ENCODE results near the gene RERE. TPM values are rescaled to one million over a fixed set of nuclear protein-coding genes. Genes with fewer than 3 reads are reported as not detected.

Gene RERE
- total RNA-seq, 1 experiment from 2014 or later: 40.6 TPM

GRCh38 chr1:8486047-8486446, 331.4 kb downstream of the RERE start:
- no TSS peak for BruUV-seq (replicated peaks)
- intact Hi-C loops (cut with micrococcal nuclease): no loop called here
- Histone ChIP-seq H3K4me2 (ENCODE audit: low read length) (no peak overlapping the region), H3K9me2 (ENCODE audit: insufficient read depth) (no peaks in the 10 kb centered on the region), H3K4me3 (replicated peaks in 1 of 2; ENCODE audit: low read depth in 1 of 2, low read length in 2 of 2) (no peak overlapping the region), H3K9ac (ENCODE audit: low read length) (no peak overlapping the region), H2AFZ (ENCODE audit: low read depth, low read length, poor library complexity, severe bottlenecking) (no peak overlapping the region), H3K27ac (ENCODE audit: low read depth, low read length) (no peak overlapping the region), H4K20me1 (ENCODE audit: insufficient read depth) (no peaks in the 10 kb centered on the region), H3K79me2 (ENCODE audit: insufficient read depth, low read length) (no peaks in the 10 kb centered on the region), H3K27me3 (ENCODE audit: insufficient read depth, low read length) (no peaks in the 10 kb centered on the region), H3K9me3 (ENCODE audit: control insufficient read depth in 1 of 2, insufficient read depth in 1 of 2, low read depth in 1 of 2, low read length in 2 of 2) (no peaks in the 10 kb centered on the region), H3K4me1 (ENCODE audit: control insufficient read depth in 1 of 2, insufficient read depth in 2 of 2, low read length in 2 of 2) (peaks cover 0 to 3% of the 10 kb centered on the region in 2 experiments; a peak in 2 of 4 replicates), H3K36me3 (ENCODE audit: control insufficient read depth in 1 of 2, insufficient read depth in 2 of 2, low read length in 2 of 2) (no peaks in the 10 kb centered on the region)
- no peak for DNase-seq (ENCODE audit: low read depth, low spot score)
- TF ChIP-seq POLR2A (IDR thresholded peaks at IDR 0.05; ENCODE audit: borderline replicate concordance, extremely low read depth, insufficient read depth, insufficient read length) (no peak), EGR1 (IDR thresholded peaks at IDR 0.05; ENCODE audit: low read depth) (no peak), RAD21 (IDR thresholded peaks at IDR 0.05; ENCODE audit: low read depth) (no peak), SIN3A (IDR thresholded peaks at IDR 0.05; ENCODE audit: low read depth) (no peak), FOSL1 (IDR thresholded peaks at IDR 0.05; ENCODE audit: low read depth) (no peak), YY1 (IDR thresholded peaks at IDR 0.05; ENCODE audit: extremely low read depth, insufficient replicate concordance, low read depth, low read length) (no peak), ELF1 (IDR thresholded peaks at IDR 0.05; ENCODE audit: borderline replicate concordance, low read depth) (no peak), CTCF (IDR thresholded peaks at IDR 0.05 in 2 of 3, conservative IDR thresholded peaks at IDR 0.05 in 1 of 3; ENCODE audit: borderline replicate concordance in 1 of 3, insufficient read depth in 1 of 3, low read depth in 2 of 3, low read length in 2 of 3) (no peak), SRF (IDR thresholded peaks at IDR 0.05; ENCODE audit: low read depth) (no peak), POLR2AphosphoS5 (IDR thresholded peaks at IDR 0.05; ENCODE audit: low read depth, low read length) (no peak), ZNF274 (IDR thresholded peaks at IDR 0.05; ENCODE audit: low read depth, low read length) (no peak)
- TF ChIP-seq, protein P1, sequence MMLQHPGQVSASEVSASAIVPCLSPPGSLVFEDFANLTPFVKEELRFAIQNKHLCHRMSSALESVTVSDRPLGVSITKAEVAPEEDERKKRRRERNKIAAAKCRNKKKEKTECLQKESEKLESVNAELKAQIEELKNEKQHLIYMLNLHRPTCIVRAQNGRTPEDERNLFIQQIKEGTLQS (IDR thresholded peaks at IDR 0.05): no peak
- POLR2A ChIA-PET: no interaction called here
- CTCF ChIA-PET: no interaction called here
- RAD21 ChIA-PET (ENCODE audit: low non-redundant PET in 1 of 2, low total read pairs in 2 of 2, uncharacterized antibody in 2 of 2, unreplicated experiment in 2 of 2): no interaction called here
- no peak for ATAC-seq
